Measurements from ENCODE around the gene CDK4.

CDK4 gene

DNA sequence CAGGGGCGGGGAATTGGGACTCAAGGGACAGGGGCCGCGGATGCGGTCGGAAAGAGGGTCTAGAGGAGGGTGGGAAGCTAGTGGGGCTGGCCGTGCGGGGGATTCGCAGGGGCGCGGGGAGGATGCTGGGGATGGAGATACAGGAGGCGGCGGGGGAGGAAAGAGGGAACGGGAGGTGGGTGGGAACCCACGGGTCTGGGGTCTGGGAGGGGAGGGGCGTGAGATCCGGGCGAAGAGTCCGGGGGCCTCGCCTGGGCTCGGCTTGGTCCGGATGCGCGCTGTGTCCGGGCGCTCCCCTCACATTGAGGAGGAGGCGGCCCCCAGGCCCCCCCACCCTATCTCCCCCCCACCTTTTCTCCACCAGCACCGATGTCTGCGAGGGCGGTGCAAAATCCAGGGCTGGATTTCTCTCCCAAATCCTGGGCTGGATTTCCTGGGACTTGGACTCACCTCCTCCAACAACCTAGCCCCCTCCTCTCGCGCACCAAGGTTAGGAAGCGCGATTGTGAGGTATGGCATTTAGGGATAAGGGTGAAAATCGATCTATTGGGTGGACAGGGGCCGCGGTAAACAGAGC lies 13.4 kb downstream of the CDK4 start, which contains the start of gene AGAP2:
AGAP2 (minus strand) TSS at position 82 of the 577 bp plus-strand sequence. CDS start 496 bp downstream, outside the sequence.
- H3K27me3 ChIP-seq (ENCODE audit: insufficient read depth, poor library complexity, severe bottlenecking) = peaks cover 53% of the 10 kb centered on the region
- H3K27ac ChIP-seq (ENCODE audit: poor library complexity, severe bottlenecking) = no peak within 1 kb of the TSS
- peak within 1 kb of the TSS; percentile 5 for H3K4me3 ChIP-seq (ENCODE audit: severe bottlenecking)

DNA sequence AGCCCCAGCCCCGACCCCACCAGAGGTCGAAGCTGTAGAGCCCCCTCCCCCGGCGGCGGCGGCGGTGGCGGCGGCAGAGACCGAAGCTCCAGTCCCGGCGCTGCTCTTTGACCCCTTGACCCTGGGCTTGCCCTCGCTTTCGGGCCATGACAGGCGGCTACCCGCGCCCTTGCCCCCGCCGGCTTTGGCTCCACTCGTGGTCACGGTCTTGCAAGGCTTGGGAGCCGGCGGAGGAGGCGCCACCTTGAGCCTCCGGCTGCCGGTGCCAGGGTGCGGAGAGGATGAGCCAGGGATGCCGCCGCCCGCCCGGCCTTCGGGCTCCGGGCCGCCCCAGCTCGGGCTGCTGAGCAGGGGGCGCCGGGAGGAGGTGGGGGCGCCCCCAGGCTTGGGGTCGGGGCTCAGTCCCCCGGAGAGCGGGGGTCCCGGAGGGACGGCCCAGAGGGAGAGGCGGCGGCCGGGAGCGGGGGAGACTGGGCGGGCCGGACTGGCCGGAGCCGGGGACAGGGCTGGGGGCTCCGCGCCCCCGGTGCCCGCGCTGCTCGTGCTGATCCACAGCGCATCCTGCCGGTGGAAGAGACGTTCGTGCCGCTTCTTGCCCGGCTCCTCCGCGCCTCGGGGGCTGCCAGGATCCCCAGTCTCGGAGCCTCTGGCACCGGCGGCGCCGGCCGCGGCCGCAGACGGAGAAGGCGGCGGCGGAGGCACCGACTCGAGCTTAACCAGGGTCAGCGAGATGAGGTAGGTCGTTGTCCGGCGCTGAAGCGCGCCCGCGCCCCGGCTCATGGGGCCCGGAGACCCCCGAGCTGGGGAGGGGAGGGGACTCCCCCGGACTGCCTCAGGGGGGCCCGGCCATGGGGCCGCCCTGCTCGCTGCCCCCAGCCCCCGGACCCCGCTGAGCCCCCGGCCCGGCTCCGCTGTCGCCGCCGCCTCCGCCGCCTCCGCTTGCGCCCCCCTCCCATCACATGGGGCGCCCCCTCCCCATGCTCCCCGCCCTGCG lies 14.3 kb downstream of the CDK4 start:
- peak; percentile 8; the same call in 2 of the 3 replicates for ATAC-seq (ENCODE audit: low read depth)
- Histone ChIP-seq H3K27me3 (ENCODE audit: insufficient read depth, poor library complexity, severe bottlenecking) (peaks cover 53% of the 10 kb centered on the region), H3K9me3 (ENCODE audit: severe bottlenecking) (no peaks in the 10 kb centered on the region)

More for the DNA sequence above, 13.4 kb downstream of the CDK4 start, which contains the start of gene AGAP2:
- Histone ChIP-seq H3K36me3 (ENCODE audit: low read depth) (no peaks in the 10 kb centered on the region), H3K4me1 (ENCODE audit: insufficient read depth, poor library complexity, severe bottlenecking) (no peaks in the 10 kb centered on the region), H3K9me3 (ENCODE audit: severe bottlenecking) (no peaks in the 10 kb centered on the region)
- no peak for ATAC-seq (ENCODE audit: low read depth)
- TF ChIP-seq, protein P1, sequence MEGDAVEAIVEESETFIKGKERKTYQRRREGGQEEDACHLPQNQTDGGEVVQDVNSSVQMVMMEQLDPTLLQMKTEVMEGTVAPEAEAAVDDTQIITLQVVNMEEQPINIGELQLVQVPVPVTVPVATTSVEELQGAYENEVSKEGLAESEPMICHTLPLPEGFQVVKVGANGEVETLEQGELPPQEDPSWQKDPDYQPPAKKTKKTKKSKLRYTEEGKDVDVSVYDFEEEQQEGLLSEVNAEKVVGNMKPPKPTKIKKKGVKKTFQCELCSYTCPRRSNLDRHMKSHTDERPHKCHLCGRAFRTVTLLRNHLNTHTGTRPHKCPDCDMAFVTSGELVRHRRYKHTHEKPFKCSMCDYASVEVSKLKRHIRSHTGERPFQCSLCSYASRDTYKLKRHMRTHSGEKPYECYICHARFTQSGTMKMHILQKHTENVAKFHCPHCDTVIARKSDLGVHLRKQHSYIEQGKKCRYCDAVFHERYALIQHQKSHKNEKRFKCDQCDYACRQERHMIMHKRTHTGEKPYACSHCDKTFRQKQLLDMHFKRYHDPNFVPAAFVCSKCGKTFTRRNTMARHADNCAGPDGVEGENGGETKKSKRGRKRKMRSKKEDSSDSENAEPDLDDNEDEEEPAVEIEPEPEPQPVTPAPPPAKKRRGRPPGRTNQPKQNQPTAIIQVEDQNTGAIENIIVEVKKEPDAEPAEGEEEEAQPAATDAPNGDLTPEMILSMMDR (IDR thresholded peaks at IDR 0.05; ENCODE audit: poor library complexity, severe bottlenecking) = no peak
- DNase-seq (ENCODE audit: low spot score) = no peak

DNA sequence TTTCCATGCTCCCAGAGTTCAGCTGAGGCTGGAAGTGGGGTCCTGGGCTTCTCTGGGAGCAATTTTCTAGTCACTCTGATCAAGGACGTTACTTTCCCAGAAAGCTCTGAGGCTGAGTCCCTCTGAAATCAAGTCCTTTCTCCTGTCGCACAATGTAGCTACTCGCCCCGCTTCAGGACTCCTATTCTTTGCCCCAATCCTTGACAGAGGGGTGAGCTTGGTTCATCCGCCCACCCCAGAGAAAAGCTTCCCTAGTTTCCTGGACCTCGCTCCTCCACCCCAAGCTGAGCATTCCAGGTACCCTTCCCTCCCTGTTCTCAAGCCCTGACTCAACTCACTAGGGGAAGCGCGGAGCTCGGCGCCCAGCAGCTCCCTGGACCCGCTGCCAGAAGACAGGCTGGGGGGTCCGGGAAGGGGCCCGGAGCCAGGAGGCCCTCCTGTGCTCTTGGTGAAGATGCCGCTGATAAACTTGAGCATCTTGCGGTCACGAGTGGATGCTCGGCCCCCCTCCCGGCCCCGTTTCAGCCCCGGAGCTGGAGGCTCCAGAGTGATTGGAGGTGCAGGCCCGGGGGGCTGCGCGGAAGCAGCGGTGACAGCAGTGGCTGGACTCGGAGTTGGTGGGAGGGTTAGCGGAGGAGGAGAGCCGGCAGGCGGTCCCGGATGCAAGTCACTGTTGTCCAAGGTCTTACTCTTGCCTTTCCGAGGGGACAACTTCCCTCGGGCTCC lies 15.2 kb downstream of the CDK4 start:
- TF ChIP-seq, protein P1 (IDR thresholded peaks at IDR 0.05; ENCODE audit: poor library complexity, severe bottlenecking) = no peak
- DNase-seq (ENCODE audit: low spot score) (no peak), ATAC-seq (ENCODE audit: low read depth) (peak; percentile 15; the same call in 1 of the 3 replicates)
- H3K4me1 ChIP-seq (ENCODE audit: insufficient read depth, poor library complexity, severe bottlenecking) = no peaks in the 10 kb centered on the region
- H3K9me3 ChIP-seq (ENCODE audit: severe bottlenecking) = no peaks in the 10 kb centered on the region
- no peaks in the 10 kb centered on the region for H3K36me3 ChIP-seq (ENCODE audit: low read depth)
- H3K27me3 ChIP-seq (ENCODE audit: insufficient read depth, poor library complexity, severe bottlenecking) = peaks cover 53% of the 10 kb centered on the region
- no peak overlapping the region for H3K4me3 ChIP-seq (ENCODE audit: severe bottlenecking)
- H3K27ac ChIP-seq (ENCODE audit: poor library complexity, severe bottlenecking) = no peak overlapping the region

More for the DNA sequence above, 14.3 kb downstream of the CDK4 start:
- Histone ChIP-seq H3K4me3 (ENCODE audit: severe bottlenecking) (peak overlapping the region; percentile 5), H3K36me3 (ENCODE audit: low read depth) (no peaks in the 10 kb centered on the region), H3K27ac (ENCODE audit: poor library complexity, severe bottlenecking) (no peak overlapping the region), H3K4me1 (ENCODE audit: insufficient read depth, poor library complexity, severe bottlenecking) (no peaks in the 10 kb centered on the region)
- no peak for DNase-seq (ENCODE audit: low spot score)
- TF ChIP-seq, protein P1 (IDR thresholded peaks at IDR 0.05; ENCODE audit: poor library complexity, severe bottlenecking) = peak; percentile 29

DNA sequence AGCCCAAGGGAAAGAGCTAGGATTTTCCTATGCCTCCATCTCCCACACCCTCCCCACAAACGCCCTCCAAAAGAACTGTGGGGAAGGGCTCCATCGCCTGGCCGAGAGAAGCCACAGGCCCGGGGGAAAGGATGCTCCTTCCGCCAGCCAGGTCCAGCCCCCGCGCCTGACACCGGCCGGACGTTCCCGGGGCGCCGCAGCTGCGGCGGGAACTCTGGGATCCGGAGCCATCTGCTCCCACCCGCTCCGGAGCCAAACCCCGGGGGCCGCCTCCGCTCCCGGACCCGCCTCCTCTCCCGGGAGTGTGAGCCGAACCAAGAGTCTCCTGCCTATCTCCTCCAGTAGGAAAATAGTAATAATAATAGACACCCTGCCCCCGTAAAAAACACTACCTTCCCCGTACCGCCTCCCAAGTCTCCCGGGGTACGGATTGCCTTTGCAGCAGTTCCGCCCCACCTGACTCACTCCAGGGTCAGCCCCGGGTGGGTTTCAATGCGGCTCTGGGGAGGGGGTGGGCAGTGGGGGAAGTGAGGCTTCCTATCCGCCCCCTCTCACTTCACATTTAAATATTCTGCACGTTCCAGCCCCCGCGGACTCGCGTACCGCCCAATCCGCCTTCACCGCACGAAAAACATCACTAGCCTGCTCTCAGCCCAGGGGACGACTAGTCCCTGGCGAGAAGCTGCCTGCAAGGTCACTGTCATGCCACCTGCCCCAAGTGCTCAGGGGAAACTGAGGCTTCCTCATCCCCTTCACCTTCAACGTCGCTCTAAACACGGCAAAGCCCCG lies 16.0 kb downstream of the CDK4 start:
- H3K27me3 ChIP-seq (ENCODE audit: insufficient read depth, poor library complexity, severe bottlenecking) = peaks cover 53% of the 10 kb centered on the region
- peak overlapping the region; percentile 18 for H3K4me3 ChIP-seq (ENCODE audit: severe bottlenecking)
- no peaks in the 10 kb centered on the region for H3K4me1 ChIP-seq (ENCODE audit: insufficient read depth, poor library complexity, severe bottlenecking)
- ATAC-seq (ENCODE audit: low read depth) (peak; percentile 68), DNase-seq (ENCODE audit: low spot score) (no peak)
- TF ChIP-seq, protein P1 (IDR thresholded peaks at IDR 0.05; ENCODE audit: poor library complexity, severe bottlenecking) = peak; percentile 57
- no peaks in the 10 kb centered on the region for H3K36me3 ChIP-seq (ENCODE audit: low read depth)
- no peaks in the 10 kb centered on the region for H3K9me3 ChIP-seq (ENCODE audit: severe bottlenecking)
- no peak overlapping the region for H3K27ac ChIP-seq (ENCODE audit: poor library complexity, severe bottlenecking)
